AG04450 (cell line): ENCODE measurements around the gene AMZ2. TPM values are rescaled to one million over a fixed set of nuclear protein-coding genes. Genes with fewer than 3 reads are reported as not detected.
"Not testable (repeated sequence)": the region's sequence is repeated elsewhere in the genome, so short reads cannot be mapped to it uniquely, and the experiment has no call there.

Experiments
- CTCF ChIA-PET: fragments of 300-600, 350-600 bp; formaldehyde crosslinking; extraction: SDS; loops from one replicate; lab custom pipeline; 2022; ENCODE audit warnings: antibody characterized with exemption, inconsistent platforms; lab: Charles Lee
- POLR2A ChIA-PET: fragments of 350-600 bp; formaldehyde crosslinking; extraction: SDS; loops from one replicate; lab custom pipeline; 2021; ENCODE audit warnings: antibody characterized with exemption, inconsistent platforms; lab: Yijun Ruan, JAX
- DNase-seq: peaks from one replicate; pipeline ENCODE4 v3.0.0-alpha.2; 2011; ENCODE audit warnings: low read depth, low spot score
- H3K27ac ChIP-seq: one replicate; pipeline ENCODE4 v1.5.1; 2012; ENCODE audit warnings: low read depth, low read length, control low read depth
- H3K27me3 ChIP-seq: one replicate; pipeline ENCODE4 v1.6.0; 2012; ENCODE audit warnings: low read length; ENCODE audit not compliant: control insufficient read depth, insufficient read depth
- H3K4me3 ChIP-seq: 2 replicates; pipeline ENCODE4 v1.5.1; 2011; ENCODE audit warnings: mild to moderate bottlenecking, low read depth, low read length, control low read depth
- H3K9me3 ChIP-seq: 2 replicates; pipeline ENCODE4 v1.5.1; 2012; ENCODE audit warnings: low read length; ENCODE audit not compliant: control insufficient read depth, insufficient read depth
- polyA plus RNA-seq: library from polyadenylated mRNA; depleted of rRNA; stranded (reverse); fragments of >200 nt; gene quantifications from 2 replicates; pipeline ENCODE4 v1.2.3, GENCODE V29; 2011
- TF ChIP-seq, protein P1 (sequence below): IDR thresholded peaks from 2 replicates; pipeline ENCODE4 v1.5.1; 2011; ENCODE audit warnings: low read depth, low read length, control low read depth, inconsistent platforms

Gene AMZ2
- polyA plus RNA-seq, 1 experiment = 112 TPM

DNA sequence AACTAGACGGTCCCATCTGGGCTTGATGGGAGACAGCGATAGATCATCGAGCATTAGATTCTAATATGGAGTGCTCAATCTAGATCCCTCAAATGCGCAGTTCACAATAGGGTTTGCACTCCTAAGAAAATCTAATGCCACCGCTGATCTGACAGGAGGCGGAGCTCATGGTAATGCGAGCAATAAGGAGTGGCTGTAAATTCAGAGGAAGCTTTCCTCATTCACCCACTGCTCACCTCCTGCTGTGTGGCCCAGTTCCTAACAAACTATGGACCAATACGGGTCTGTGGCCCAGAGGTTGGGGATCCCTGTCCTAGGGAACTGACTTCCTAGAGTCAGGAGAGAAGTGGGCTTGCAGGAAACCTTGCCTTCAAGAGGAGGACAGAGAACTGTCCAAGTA, 25.2 kb upstream of the AMZ2 start:
- Histone ChIP-seq H3K27ac (no peak overlapping the region), H3K27me3 (no peaks in the 10 kb centered on the region), H3K9me3 (no peaks in the 10 kb centered on the region), H3K4me3 (no peak overlapping the region)
- ChIA-PET CTCF (no interaction called here), POLR2A (no interaction called here)
- no peak for DNase-seq
- TF ChIP-seq, protein P1, sequence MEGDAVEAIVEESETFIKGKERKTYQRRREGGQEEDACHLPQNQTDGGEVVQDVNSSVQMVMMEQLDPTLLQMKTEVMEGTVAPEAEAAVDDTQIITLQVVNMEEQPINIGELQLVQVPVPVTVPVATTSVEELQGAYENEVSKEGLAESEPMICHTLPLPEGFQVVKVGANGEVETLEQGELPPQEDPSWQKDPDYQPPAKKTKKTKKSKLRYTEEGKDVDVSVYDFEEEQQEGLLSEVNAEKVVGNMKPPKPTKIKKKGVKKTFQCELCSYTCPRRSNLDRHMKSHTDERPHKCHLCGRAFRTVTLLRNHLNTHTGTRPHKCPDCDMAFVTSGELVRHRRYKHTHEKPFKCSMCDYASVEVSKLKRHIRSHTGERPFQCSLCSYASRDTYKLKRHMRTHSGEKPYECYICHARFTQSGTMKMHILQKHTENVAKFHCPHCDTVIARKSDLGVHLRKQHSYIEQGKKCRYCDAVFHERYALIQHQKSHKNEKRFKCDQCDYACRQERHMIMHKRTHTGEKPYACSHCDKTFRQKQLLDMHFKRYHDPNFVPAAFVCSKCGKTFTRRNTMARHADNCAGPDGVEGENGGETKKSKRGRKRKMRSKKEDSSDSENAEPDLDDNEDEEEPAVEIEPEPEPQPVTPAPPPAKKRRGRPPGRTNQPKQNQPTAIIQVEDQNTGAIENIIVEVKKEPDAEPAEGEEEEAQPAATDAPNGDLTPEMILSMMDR = no peak

DNA sequence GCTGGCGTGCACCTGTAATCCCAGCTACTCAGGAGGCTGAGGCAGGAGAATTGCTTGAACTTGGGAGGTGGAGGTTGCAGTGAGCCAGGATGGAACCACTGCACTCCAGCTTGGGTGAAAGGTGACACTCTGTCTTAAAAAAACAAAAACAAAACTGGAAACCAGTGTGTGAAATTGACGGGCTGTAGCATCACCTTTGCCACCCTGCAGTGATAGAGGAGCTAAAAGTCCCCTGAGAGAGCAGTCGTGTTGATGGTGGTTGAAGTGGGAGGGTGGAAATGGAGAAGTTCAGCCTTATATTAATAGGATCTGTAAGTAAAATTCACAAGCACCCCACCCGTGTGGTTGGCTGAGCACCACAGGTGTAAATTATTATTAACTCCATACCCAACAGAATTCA, 22.8 kb upstream of the AMZ2 start:
- H3K4me3 ChIP-seq, POLR2A ChIA-PET, H3K27me3 ChIP-seq, H3K9me3 ChIP-seq, DNase-seq, H3K27ac ChIP-seq: not testable (repeated sequence)
- CTCF ChIA-PET = interaction anchor here (0.6 to 1.1 kb wide), 3 partner anchors 22 to 25 kb away, joined by 3 to 10 read pairs (median 4); no protein-coding TSS in a partner anchor

- CTCF ChIA-PET, POLR2A ChIA-PET, H3K27me3 ChIP-seq, H3K9me3 ChIP-seq, H3K27ac ChIP-seq, H3K4me3 ChIP-seq, DNase-seq: not testable (repeated sequence)
Observed at GRCh38 chr17:68228039-68228680, 19.7 kb upstream of the AMZ2 start.

DNA sequence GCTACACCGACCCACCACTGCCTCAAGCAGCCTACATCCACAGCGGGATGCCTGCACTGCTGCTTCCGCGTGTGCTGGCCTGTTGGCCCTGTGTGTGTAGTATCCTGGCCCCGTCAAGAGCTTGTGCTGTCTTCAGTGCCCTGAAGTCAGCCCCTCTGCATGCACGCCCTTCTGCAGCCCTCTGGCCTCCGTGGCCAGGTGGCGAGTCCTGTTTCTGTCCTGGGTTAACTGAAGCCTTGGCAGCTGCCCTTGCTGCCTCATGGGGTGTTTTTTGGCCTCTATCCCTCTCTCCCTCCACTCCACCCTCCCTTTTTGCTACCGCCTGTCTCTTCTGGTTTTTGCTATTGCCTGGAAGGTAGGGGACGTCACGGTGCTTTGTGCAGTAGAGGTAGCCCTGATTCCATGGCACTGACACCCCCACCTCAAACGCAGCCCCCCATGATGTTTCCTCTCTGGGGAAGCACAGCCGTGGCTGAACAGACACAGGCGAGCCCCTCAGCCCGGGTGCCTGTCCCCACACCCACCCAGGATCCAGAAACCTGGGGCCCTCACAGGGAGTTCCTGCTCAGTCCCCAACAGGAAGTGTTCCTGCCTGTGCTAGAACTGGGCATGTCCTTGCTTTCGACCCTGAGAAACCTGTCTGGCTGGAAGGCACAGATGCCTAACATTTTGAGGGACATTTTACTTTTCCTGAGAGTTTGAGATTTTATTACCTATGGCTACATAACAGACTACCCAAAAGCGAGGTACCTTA, 18.8 kb upstream of the AMZ2 start:
- no peaks in the 10 kb centered on the region for H3K9me3 ChIP-seq
- ChIA-PET POLR2A (no interaction called here), CTCF (no interaction called here)
- no peak overlapping the region for H3K27ac ChIP-seq
- TF ChIP-seq, protein P1 = no peak
- H3K4me3 ChIP-seq = no peak overlapping the region
- no peak for DNase-seq
- H3K27me3 ChIP-seq = no peaks in the 10 kb centered on the region

- ChIA-PET CTCF (no interaction called here), POLR2A (no interaction called here)
- no peak overlapping the region for H3K27ac ChIP-seq
- TF ChIP-seq, protein P1 = no peak
- H3K27me3 ChIP-seq = no peaks in the 10 kb centered on the region
- H3K4me3 ChIP-seq = no peak overlapping the region
- DNase-seq = no peak
- no peaks in the 10 kb centered on the region for H3K9me3 ChIP-seq
Observed at GRCh38 chr17:68229619-68230018, 18.2 kb upstream of the AMZ2 start.

DNA sequence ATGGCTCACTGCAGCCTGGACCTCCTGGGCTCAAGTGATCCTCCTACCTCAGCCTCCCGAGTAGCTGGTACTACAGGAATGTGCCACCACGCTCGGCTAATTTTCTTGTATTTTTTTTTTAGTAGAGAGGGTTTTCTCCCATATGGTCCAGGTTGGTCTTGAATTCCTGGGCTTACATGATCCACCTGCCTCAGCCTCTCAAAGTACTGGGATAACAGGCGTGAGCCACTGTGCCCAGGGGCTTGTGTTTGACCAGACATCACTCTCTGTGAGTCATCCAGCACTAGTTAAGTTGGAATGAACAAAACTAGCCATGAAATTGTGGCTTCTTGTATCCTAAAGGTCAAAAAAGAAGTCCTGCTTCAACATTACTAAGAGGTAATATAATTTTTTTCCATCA, 16.7 kb upstream of the AMZ2 start:
- H3K4me3 ChIP-seq, CTCF ChIA-PET, H3K27ac ChIP-seq, DNase-seq, H3K27me3 ChIP-seq, H3K9me3 ChIP-seq, POLR2A ChIA-PET: not testable (repeated sequence)
